NCI-H2171 treated with DMSO at 0.1 percent for 48 hours (cell line): ENCODE data around the gene ARHGAP42.
"Not testable (repeated sequence)": the region's sequence is repeated elsewhere in the genome, so short reads cannot be mapped to it uniquely, and the experiment has no call there.

Experiments
- DNase-seq: peaks from one replicate; lab custom pipeline; 2025; lab: John Stamatoyannopoulos, UW

The ARHGAP42 gene

GRCh38 chr11:100727410-100727809, 40.3 kb downstream of the ARHGAP42 start:
- no peak for DNase-seq

GRCh38 chr11:100730266-100730665, 43.2 kb downstream of the ARHGAP42 start:
- no peak for DNase-seq

GRCh38 chr11:100731471-100731870, 44.4 kb downstream of the ARHGAP42 start:
- peak; percentile 72 for DNase-seq

- no peak for DNase-seq
Observed at GRCh38 chr11:100732949-100733348, 45.9 kb downstream of the ARHGAP42 start.

GRCh38 chr11:100734743-100735527, 47.8 kb downstream of the ARHGAP42 start:
- no peak for DNase-seq

GRCh38 chr11:100735949-100736675, 49.0 kb downstream of the ARHGAP42 start:
- no peak for DNase-seq

GRCh38 chr11:100738701-100739270, 51.7 kb downstream of the ARHGAP42 start:
- DNase-seq = no peak

GRCh38 chr11:100739666-100740065, 52.6 kb downstream of the ARHGAP42 start:
- no peak for DNase-seq

GRCh38 chr11:100740440-100740839, 53.4 kb downstream of the ARHGAP42 start:
- DNase-seq = no peak

- DNase-seq = no peak
Observed at GRCh38 chr11:100741866-100742625, 55.0 kb downstream of the ARHGAP42 start.

- DNase-seq = no peak
Observed at GRCh38 chr11:100746448-100746847, 59.4 kb downstream of the ARHGAP42 start.

- DNase-seq = no peak
Observed at GRCh38 chr11:100748153-100748552, 61.1 kb downstream of the ARHGAP42 start.

GRCh38 chr11:100749887-100750565, 62.9 kb downstream of the ARHGAP42 start:
- DNase-seq = not testable (repeated sequence)

GRCh38 chr11:100750566-100750891, 63.4 kb downstream of the ARHGAP42 start:
- not testable (repeated sequence) for DNase-seq

GRCh38 chr11:100752371-100753171, 65.5 kb downstream of the ARHGAP42 start:
- DNase-seq = peak; percentile 87

GRCh38 chr11:100753172-100753543, 66.1 kb downstream of the ARHGAP42 start:
- peak; percentile 72 for DNase-seq

- DNase-seq = peak; percentile 52
Observed at GRCh38 chr11:100753571-100753970, 66.5 kb downstream of the ARHGAP42 start.

- peak; percentile 25 for DNase-seq
Observed at GRCh38 chr11:100756559-100756958, 69.5 kb downstream of the ARHGAP42 start.

GRCh38 chr11:100757646-100758045, 70.6 kb downstream of the ARHGAP42 start:
- DNase-seq = no peak

GRCh38 chr11:100759106-100759505, 72.0 kb downstream of the ARHGAP42 start:
- DNase-seq = no peak

- DNase-seq = peak; percentile 36
Observed at GRCh38 chr11:100759856-100760255, 72.8 kb downstream of the ARHGAP42 start.
